Measurements from ENCODE around the gene ATG4D. TPM values are rescaled to one million over a fixed set of nuclear protein-coding genes. Genes with fewer than 3 reads are reported as not detected.
"Not testable (repeated sequence)": the region's sequence is repeated elsewhere in the genome, so short reads cannot be mapped to it uniquely, and the experiment has no call there.

ATG4D gene
- total and polyA plus RNA-seq, 9 donors: 16.4 to 25.6 (median 24.8) TPM

DNA sequence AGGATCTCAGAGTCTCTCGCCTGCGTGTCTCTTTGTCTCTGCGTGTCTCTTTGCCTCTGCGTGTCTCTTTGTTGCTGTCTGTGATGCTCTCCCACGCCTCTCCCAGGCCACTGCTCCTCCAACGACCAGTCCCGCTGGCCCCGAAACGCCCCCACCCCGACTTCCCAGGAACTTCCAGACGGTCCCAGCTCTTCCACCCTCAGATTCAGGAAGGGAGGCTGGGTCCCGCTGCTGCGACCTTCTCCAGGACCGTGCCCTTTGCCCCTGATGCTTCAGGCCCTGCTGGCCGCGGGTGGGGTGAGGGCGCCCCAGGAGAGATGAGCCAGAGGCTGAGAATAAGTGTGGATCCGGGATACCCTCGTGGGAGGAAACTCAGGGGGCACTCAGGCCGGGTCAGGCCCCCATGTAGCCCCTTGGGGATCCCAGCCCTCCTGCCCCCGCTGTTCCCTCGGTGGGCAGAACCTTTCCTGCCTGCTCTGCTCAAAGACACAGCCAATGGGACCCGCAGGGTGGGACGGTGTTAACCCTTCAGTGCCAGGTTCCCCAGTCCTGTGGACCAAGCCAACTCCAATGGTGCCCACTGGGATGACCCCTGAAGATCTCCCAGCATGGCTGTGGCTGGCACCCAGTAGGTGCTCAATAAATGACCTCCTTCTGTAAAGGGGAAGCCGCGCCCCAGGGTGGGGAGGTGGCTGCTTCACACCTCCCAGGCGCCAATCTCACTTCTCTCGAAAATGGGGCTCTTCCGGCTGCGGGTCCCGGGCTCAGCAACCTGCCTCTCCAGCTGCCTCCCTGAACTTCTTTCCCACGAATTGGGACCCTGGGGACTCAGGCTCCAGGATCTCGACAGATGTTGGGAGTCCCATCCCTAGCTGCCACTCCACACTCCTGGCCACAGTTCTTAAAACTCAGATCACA lies 25.0 kb upstream of the ATG4D start:
- Histone ChIP-seq H3K4me3 (ENCODE audit: low read length) (no peak overlapping the region), H3K4me1 (ENCODE audit: control insufficient read depth, insufficient read depth, low read length) (peaks cover 22% of the 10 kb centered on the region), H3K27me3 (ENCODE audit: control insufficient read depth, insufficient read depth, low read length) (peaks cover 68% of the 10 kb centered on the region), H3K27ac (ENCODE audit: low read length) (peak overlapping the region; percentile 55), H3K36me3 (ENCODE audit: control insufficient read depth, insufficient read depth, low read length) (no peaks in the 10 kb centered on the region), H3K9me3 (replicated peaks; ENCODE audit: control insufficient read depth, low read depth, low read length) (no peaks in the 10 kb centered on the region)
- peak; percentile 33 for DNase-seq
- 6% methylated on average over 24 of the region's 33 CpGs for WGBS (ENCODE audit: insufficient coverage)

DNA sequence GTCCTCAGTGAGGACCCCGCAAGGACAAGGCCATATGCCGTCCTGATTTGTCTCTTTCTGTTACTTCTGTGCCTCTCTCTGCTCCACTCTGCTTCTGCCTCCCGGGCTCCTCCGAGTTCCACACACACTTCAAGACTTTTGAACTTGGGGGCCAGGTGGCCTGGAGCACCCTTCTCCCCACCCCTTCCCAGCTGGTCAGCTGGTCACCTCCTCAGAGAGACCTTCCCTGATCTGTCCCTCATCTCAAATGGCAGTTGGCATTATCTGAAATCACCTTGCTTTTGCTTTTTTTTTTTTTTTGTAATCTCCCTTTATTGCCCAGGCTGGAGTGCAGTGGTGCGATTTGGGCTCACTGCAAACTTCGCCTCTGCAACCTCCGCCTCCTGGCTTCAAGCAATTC lies 24.3 kb upstream of the ATG4D start:
- Histone ChIP-seq H3K36me3 (ENCODE audit: control insufficient read depth, insufficient read depth, low read length) (no peaks in the 10 kb centered on the region), H3K27me3 (ENCODE audit: control insufficient read depth, insufficient read depth, low read length) (peaks cover 65% of the 10 kb centered on the region), H3K9me3 (replicated peaks; ENCODE audit: control insufficient read depth, low read depth, low read length) (no peaks in the 10 kb centered on the region), H3K4me3 (ENCODE audit: low read length) (no peak overlapping the region), H3K4me1 (ENCODE audit: control insufficient read depth, insufficient read depth, low read length) (peaks cover 22% of the 10 kb centered on the region), H3K27ac (ENCODE audit: low read length) (no peak overlapping the region)
- DNase-seq: no peak
- WGBS (ENCODE audit: insufficient coverage): 44% methylated on average over 4 of the region's 7 CpGs

DNA sequence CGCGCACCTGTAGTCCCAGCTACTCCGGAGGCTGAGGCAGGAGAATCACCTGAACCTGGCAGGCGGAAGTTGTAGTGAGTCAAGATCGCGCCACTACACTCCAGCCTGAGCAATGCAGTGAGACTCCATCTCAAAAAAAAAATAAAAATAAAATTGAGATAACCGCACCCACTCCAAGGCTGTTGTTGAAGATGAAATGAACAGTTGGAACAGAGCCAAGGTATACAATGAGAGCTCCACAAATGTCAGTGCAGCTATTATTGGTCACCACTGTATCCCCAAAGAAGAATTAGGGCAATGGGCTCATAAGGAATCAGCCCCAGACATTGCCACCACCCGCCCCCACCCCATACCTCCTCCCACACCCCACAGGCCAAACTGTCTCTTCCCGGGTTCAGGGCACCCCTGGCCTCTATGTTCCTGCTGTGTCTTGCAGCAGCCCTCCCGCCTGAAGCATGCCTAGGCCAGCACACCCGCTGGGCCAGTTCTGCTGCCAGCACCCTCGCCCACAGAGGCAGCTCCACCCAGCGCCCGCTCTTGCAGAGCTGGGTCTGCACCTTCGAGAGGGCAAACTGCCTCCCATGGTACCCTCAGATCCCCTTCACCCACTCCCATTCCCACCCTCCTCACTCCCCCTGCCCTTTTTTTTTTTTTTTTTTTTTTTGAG lies 22.9 kb upstream of the ATG4D start:
- Histone ChIP-seq H3K9me3 (replicated peaks; ENCODE audit: control insufficient read depth, low read depth, low read length) (no peaks in the 10 kb centered on the region), H3K36me3 (ENCODE audit: control insufficient read depth, insufficient read depth, low read length) (no peaks in the 10 kb centered on the region), H3K4me1 (ENCODE audit: control insufficient read depth, insufficient read depth, low read length) (peaks cover 22% of the 10 kb centered on the region), H3K27me3 (ENCODE audit: control insufficient read depth, insufficient read depth, low read length) (peaks cover 51% of the 10 kb centered on the region), H3K4me3 (ENCODE audit: low read length) (no peak overlapping the region), H3K27ac (ENCODE audit: low read length) (no peak overlapping the region)
- WGBS (ENCODE audit: insufficient coverage): 89% methylated on average over 10 of the region's 15 CpGs
- no peak for DNase-seq

DNA sequence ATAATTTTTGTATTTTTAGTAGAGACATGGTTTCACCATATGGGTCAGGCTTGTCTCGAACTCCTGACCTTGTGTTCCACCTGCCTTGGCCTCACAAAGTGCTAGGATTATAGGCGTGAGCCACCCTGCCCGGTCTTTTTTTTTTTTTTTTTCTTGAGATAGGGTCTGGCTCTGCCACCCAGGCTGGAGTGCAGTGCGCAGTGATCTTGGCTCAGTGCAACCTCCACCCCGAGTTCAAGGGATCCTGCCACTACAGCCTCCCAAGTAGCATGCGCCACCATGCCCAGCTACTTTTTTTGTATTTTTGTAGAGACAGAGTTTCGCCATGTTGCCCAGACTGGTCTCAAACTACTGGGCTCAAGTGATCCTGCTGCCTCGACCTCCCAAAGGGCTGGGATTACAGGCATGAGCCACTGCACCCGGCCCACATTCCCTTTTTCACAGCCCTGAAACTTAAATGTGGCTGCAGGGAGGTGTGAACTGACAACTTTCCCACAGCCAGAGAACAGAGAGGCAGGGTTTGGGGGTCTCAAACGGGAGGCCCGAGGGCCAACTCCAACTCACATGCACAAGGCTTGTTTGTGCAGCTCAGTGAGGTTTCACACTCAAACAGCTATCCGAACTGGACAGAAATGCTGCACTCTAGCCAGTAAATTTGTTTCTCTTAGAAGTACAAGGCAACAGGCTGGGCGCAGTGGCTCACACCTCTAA lies 22.1 kb upstream of the ATG4D start:
- no peak overlapping the region for H3K27ac ChIP-seq (ENCODE audit: low read length)
- H3K9me3 ChIP-seq (replicated peaks; ENCODE audit: control insufficient read depth, low read depth, low read length): no peaks in the 10 kb centered on the region
- no peaks in the 10 kb centered on the region for H3K36me3 ChIP-seq (ENCODE audit: control insufficient read depth, insufficient read depth, low read length)
- 68% methylated on average over 8 of the region's 13 CpGs for WGBS (ENCODE audit: insufficient coverage)
- peaks cover 22% of the 10 kb centered on the region for H3K4me1 ChIP-seq (ENCODE audit: control insufficient read depth, insufficient read depth, low read length)
- peaks cover 43% of the 10 kb centered on the region for H3K27me3 ChIP-seq (ENCODE audit: control insufficient read depth, insufficient read depth, low read length)
- H3K4me3 ChIP-seq (ENCODE audit: low read length): no peak overlapping the region
- no peak for DNase-seq

DNA sequence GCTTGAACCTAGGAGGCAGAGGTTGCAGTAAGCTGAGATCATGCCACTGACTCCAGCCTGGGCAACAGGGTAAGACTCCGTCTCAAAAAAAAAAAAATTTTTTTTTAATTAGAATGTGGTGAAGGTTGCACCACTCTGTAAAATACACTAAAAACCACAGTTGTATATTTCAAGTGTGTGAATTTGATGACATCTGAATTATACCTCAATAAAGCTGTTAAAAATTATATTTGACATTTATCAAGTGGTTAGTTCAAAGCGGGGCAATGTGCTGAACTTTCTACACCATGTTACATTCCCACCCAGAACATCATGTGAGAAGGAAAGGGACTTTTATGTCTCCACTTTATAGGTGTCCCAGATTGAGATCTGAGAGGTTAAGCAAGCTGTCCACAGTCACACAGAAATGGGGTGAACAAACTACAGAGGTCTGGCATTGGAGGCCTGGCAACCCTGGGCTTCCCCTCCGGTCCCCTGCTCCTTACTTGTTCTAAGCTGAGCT lies 20.5 kb upstream of the ATG4D start:
- no peak overlapping the region for H3K4me3 ChIP-seq (ENCODE audit: low read length)
- H3K36me3 ChIP-seq (ENCODE audit: control insufficient read depth, insufficient read depth, low read length): no peaks in the 10 kb centered on the region
- no peak overlapping the region for H3K27ac ChIP-seq (ENCODE audit: low read length)
- peaks cover 11% of the 10 kb centered on the region for H3K4me1 ChIP-seq (ENCODE audit: control insufficient read depth, insufficient read depth, low read length)
- H3K27me3 ChIP-seq (ENCODE audit: control insufficient read depth, insufficient read depth, low read length): peaks cover 28% of the 10 kb centered on the region
- WGBS (ENCODE audit: insufficient coverage): 63% methylated on average over 1 of the region's 3 CpGs
- H3K9me3 ChIP-seq (replicated peaks; ENCODE audit: control insufficient read depth, low read depth, low read length): no peaks in the 10 kb centered on the region
- no peak for DNase-seq

DNA sequence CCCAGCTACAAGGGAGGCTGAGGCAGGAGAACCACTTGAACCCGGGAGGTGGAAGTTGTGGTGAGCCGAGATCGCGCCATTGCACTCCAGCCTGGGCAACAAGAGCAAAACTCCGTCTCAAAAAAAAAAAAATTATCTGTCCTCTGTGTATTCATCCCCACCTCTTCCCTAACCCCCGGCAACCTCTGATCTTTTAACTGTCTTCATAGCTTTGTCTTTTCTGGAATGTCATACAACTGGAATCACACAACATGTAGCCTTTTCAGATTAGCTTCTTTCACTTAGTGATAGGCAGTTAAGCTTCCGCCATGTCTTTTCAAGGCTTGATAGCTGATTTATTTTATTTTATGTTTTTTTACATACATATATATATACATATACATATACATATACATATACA lies 18.1 kb upstream of the ATG4D start:
- H3K27me3 ChIP-seq (ENCODE audit: control insufficient read depth, insufficient read depth, low read length): peaks cover 7% of the 10 kb centered on the region
- no peak overlapping the region for H3K27ac ChIP-seq (ENCODE audit: low read length)
- H3K4me3 ChIP-seq (ENCODE audit: low read length): no peak overlapping the region
- 100% methylated on average over 1 of the region's 7 CpGs for WGBS (ENCODE audit: insufficient coverage)
- H3K4me1 ChIP-seq (ENCODE audit: control insufficient read depth, insufficient read depth, low read length): no peaks in the 10 kb centered on the region
- no peaks in the 10 kb centered on the region for H3K9me3 ChIP-seq (replicated peaks; ENCODE audit: control insufficient read depth, low read depth, low read length)
- no peaks in the 10 kb centered on the region for H3K36me3 ChIP-seq (ENCODE audit: control insufficient read depth, insufficient read depth, low read length)
- DNase-seq: no peak

DNA sequence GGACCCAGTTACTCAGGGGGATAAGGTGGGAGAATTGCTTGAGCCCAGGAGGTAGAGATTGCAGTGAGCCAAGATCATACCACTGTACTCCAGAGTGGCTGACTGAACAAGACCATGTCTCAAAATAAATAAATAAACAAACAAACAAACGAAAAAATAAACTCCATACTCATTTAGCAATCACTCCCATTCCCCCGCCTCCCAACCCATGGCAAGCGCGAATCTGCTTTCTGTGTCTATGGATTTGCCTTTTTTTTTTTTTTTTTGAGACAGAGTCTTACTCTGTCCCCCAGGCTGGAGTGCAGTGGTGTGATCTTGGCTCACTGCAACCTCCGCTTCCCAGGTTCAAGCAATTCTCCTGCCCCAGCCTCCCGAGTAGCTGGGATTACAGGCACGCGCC lies 16.8 kb upstream of the ATG4D start:
- H3K27me3 ChIP-seq (ENCODE audit: control insufficient read depth, insufficient read depth, low read length); H3K9me3 ChIP-seq (replicated peaks; ENCODE audit: control insufficient read depth, low read depth, low read length); DNase-seq; H3K27ac ChIP-seq (ENCODE audit: low read length); H3K4me3 ChIP-seq (ENCODE audit: low read length); H3K36me3 ChIP-seq (ENCODE audit: control insufficient read depth, insufficient read depth, low read length); H3K4me1 ChIP-seq (ENCODE audit: control insufficient read depth, insufficient read depth, low read length): not testable (repeated sequence)
- WGBS (ENCODE audit: insufficient coverage): 75% methylated on average over 2 of the region's 8 CpGs

DNA sequence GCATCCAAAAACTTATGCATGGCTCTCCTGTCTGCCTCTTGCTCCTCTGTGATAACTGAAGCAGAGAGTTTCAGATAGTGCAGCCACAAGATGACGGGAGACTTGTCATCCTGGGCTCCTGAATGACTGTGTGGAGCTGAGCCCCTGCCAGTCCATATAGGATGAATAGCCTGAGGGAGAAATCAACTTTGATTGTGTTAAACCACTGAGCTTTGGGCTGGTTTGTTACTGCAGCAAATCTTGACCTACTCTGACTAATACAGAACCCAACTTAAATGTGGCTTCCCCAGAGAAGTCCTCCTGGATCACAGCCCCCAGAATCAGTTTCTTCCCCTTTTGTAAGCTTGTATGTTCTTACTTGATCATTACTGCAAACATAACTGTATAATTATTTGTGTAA lies 11.2 kb upstream of the ATG4D start:
- DNase-seq: no peak
- peaks cover 2% of the 10 kb centered on the region for H3K9me3 ChIP-seq (replicated peaks; ENCODE audit: control insufficient read depth, low read depth, low read length)
- no peak overlapping the region for H3K27ac ChIP-seq (ENCODE audit: low read length)
- H3K36me3 ChIP-seq (ENCODE audit: control insufficient read depth, insufficient read depth, low read length): no peaks in the 10 kb centered on the region
- H3K4me3 ChIP-seq (ENCODE audit: low read length): no peak overlapping the region
- H3K27me3 ChIP-seq (ENCODE audit: control insufficient read depth, insufficient read depth, low read length): peaks cover 2% of the 10 kb centered on the region
- H3K4me1 ChIP-seq (ENCODE audit: control insufficient read depth, insufficient read depth, low read length): no peaks in the 10 kb centered on the region
- no CpG with 5 or more reads among the region's 1 CpG for WGBS (ENCODE audit: insufficient coverage)

DNA sequence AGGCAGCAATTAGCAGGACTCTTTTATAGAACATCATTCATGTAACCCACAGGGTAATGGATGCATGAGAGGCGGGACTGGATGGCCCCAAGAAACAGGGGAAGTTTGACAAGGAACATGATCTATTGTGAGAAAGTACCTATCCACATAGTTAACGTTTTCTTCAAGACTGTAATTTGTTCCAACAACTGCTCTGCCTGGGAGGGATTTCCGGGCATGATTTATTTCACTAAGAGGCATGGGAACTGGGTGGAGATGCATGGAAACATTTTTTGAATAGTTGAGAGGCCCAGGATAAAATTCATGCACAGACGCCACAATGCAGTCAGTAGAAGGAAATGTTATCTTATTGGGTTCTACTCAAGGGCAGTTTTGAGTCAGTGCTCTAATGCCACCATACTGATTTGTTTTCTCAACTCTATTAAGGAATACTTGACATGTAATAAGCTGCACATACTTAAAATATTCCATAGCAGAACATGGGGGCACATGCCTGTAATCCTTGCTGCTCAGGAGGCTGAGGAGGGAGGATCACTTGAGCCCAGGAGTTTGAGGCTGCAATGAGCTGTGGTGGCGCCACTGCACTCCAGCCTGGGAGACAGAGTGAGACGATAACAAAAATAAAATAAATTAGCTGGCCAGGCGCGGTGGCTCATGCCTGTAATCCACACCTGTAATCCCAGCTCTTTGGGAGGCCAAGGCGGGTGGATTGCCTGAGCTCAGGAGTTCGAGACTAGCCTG lies 9.9 kb upstream of the ATG4D start:
- Histone ChIP-seq H3K9me3 (replicated peaks; ENCODE audit: control insufficient read depth, low read depth, low read length) (peaks cover 2% of the 10 kb centered on the region), H3K27me3 (ENCODE audit: control insufficient read depth, insufficient read depth, low read length) (peaks cover 2% of the 10 kb centered on the region), H3K27ac (ENCODE audit: low read length) (no peak overlapping the region), H3K36me3 (ENCODE audit: control insufficient read depth, insufficient read depth, low read length) (no peaks in the 10 kb centered on the region), H3K4me1 (ENCODE audit: control insufficient read depth, insufficient read depth, low read length) (no peaks in the 10 kb centered on the region), H3K4me3 (ENCODE audit: low read length) (no peak overlapping the region)
- WGBS (ENCODE audit: insufficient coverage): 82% methylated on average over 2 of the region's 10 CpGs
- DNase-seq: peak; percentile 21

Measured in muscle of leg (tissue), 11 donors.